Fibroblast of lung (primary cell): Measurements from ENCODE around the gene IRGC. TPM values are rescaled to one million over a fixed set of nuclear protein-coding genes. Genes with fewer than 3 reads are reported as not detected.

Experiments
- DNase-seq, 2 donors: peaks; one replicate each; pipeline versions ENCODE4 v3.0.0 to v3.0.0-alpha.2; 2010; ENCODE audit warnings: low read depth in 2 of 2
- H2AFZ ChIP-seq: 2 replicates; pipeline ENCODE4 v1.5.1; 2012; ENCODE audit warnings: low read length, control low read depth, inconsistent platforms
- H3K27ac ChIP-seq: 2 replicates; pipeline ENCODE4 v1.5.1; 2011; ENCODE audit warnings: low read length, control low read depth; ENCODE audit not compliant: insufficient read depth
- H3K27me3 ChIP-seq: 2 replicates; pipeline ENCODE4 v1.5.1; 2011; ENCODE audit warnings: mild to moderate bottlenecking, low read length; ENCODE audit not compliant: control insufficient read depth, insufficient read depth
- H3K36me3 ChIP-seq: 2 replicates; pipeline ENCODE4 v1.5.1; 2011; ENCODE audit warnings: low read length; ENCODE audit not compliant: control insufficient read depth, insufficient read depth
- H3K4me1 ChIP-seq: 2 replicates; pipeline ENCODE4 v1.5.1; 2011; ENCODE audit warnings: low read length; ENCODE audit not compliant: control insufficient read depth, insufficient read depth; ENCODE audit errors: extremely low read depth
- H3K4me2 ChIP-seq: 2 replicates; pipeline ENCODE4 v1.5.1; 2011; ENCODE audit warnings: low read length, control low read depth; ENCODE audit not compliant: insufficient read depth; ENCODE audit errors: extremely low read depth
- H3K4me3 ChIP-seq, 4 experiments: fragments of 200-600 bp in 1 of 4; sonication (generic) in 1 of 4; replicated peaks in 1 of 4; 2 replicates each; pipeline ENCODE4 v1.5.1; 2011 to 2016; ENCODE audit warnings: low read length in 4 of 4, low read depth in 3 of 4, mild to moderate bottlenecking in 3 of 4, control low read depth in 2 of 4, inconsistent platforms in 1 of 4, mixed read lengths in 1 of 4; ENCODE audit not compliant: insufficient read depth in 1 of 4; ENCODE audit errors: control extremely low read depth in 1 of 4
- H3K79me2 ChIP-seq: 2 replicates; pipeline ENCODE4 v1.5.1; 2012; ENCODE audit warnings: mild to moderate bottlenecking, low read length, inconsistent platforms; ENCODE audit not compliant: control insufficient read depth, insufficient read depth
- H3K9ac ChIP-seq: 2 replicates; pipeline ENCODE4 v1.5.1; 2011; ENCODE audit warnings: mild to moderate bottlenecking, low read length, control low read depth; ENCODE audit not compliant: insufficient read depth
- H3K9me3 ChIP-seq: 2 replicates; pipeline ENCODE4 v1.5.1; 2012; ENCODE audit warnings: low read depth, low read length; ENCODE audit not compliant: control insufficient read depth, insufficient read depth
- H4K20me1 ChIP-seq: 2 replicates; pipeline ENCODE4 v1.5.1; 2011; ENCODE audit warnings: low read length; ENCODE audit not compliant: control insufficient read depth, insufficient read depth; ENCODE audit errors: extremely low read depth
- CTCF ChIP-seq, 2 donors: IDR thresholded peaks in 1 of 2; conservative IDR thresholded peaks in 1 of 2; 1 replicate in 1 of 2; 2 replicates in 1 of 2; pipeline ENCODE4 v1.5.1; 2011 to 2012; ENCODE audit warnings: low read length in 2 of 2, control low read depth in 1 of 2, inconsistent platforms in 1 of 2, low read depth in 1 of 2, mild to moderate bottlenecking in 1 of 2
- EZH2 ChIP-seq: IDR thresholded peaks from 2 replicates; pipeline ENCODE4 v1.5.1; 2012; ENCODE audit warnings: low read length, control low read depth, mild to moderate bottlenecking; ENCODE audit errors: missing control alignments
- polyA plus RNA-seq, 2 donors: library from polyadenylated mRNA; depleted of rRNA in 1 of 2; stranded (reverse) in 1 of 2; unstranded in 1 of 2; fragments of >200 nt; gene quantifications; 2 replicates each; pipeline ENCODE4 v1.2.1, GENCODE V29; 2011 to 2012; ENCODE audit warnings: missing spikeins in 1 of 2
- total RNA-seq: library from RNA; depleted of rRNA; stranded (reverse); fragments of >200 nt; gene quantifications from 2 replicates; pipeline ENCODE4 v1.2.1, GENCODE V29; 2014

Gene IRGC
- total and polyA plus RNA-seq, 2 donors (not counting 1 experiment from before 2014, with no cell fraction given) = not detected

- Histone ChIP-seq H3K4me1 (peaks cover 25% of the 10 kb centered on the region), H4K20me1 (no peaks in the 10 kb centered on the region), H3K4me2 (no peak overlapping the region), H3K27ac (no peak overlapping the region), H3K4me3 (no peak overlapping the region), H3K9ac (no peak overlapping the region), H3K79me2 (peaks cover 23% of the 10 kb centered on the region), H3K36me3 (peaks cover 21% of the 10 kb centered on the region), H3K27me3 (no peaks in the 10 kb centered on the region), H2AFZ (no peak overlapping the region), H3K9me3 (no peaks in the 10 kb centered on the region)
- DNase-seq = peak in 1 of 2 donors; percentile 81
- TF ChIP-seq CTCF (conservative IDR thresholded peaks at IDR 0.05 in 1 of 2, IDR thresholded peaks at IDR 0.05 in 1 of 2; ENCODE audit: low read depth in 1 of 2, low read length in 2 of 2) = no peak
- no peak for TF ChIP-seq EZH2
Observed at GRCh38 chr19:43751466-43752220, 35.8 kb downstream of the IRGC start.

- Histone ChIP-seq H3K27ac (no peak overlapping the region), H3K36me3 (peaks cover 16% of the 10 kb centered on the region), H3K9me3 (no peaks in the 10 kb centered on the region), H3K27me3 (no peaks in the 10 kb centered on the region), H3K9ac (no peak overlapping the region), H3K4me3 (peak overlapping the region in 1 of 4 experiments; percentile 82), H4K20me1 (no peaks in the 10 kb centered on the region), H3K4me2 (peak overlapping the region; percentile 6), H2AFZ (no peak overlapping the region), H3K79me2 (peaks cover 23% of the 10 kb centered on the region), H3K4me1 (peaks cover 25% of the 10 kb centered on the region)
- TF ChIP-seq EZH2 = no peak
- no peak for TF ChIP-seq CTCF (conservative IDR thresholded peaks at IDR 0.05 in 1 of 2, IDR thresholded peaks at IDR 0.05 in 1 of 2; ENCODE audit: low read depth in 1 of 2, low read length in 2 of 2)
- DNase-seq = no peak
Observed at GRCh38 chr19:43752287-43752875, 36.5 kb downstream of the IRGC start.

GRCh38 chr19:43754253-43754502 lies 38.3 kb downstream of the IRGC start:
- H3K36me3 ChIP-seq = peaks cover 7% of the 10 kb centered on the region
- peaks cover 34% of the 10 kb centered on the region for H3K4me1 ChIP-seq
- TF ChIP-seq EZH2 (no peak), CTCF (conservative IDR thresholded peaks at IDR 0.05 in 1 of 2, IDR thresholded peaks at IDR 0.05 in 1 of 2; ENCODE audit: low read depth in 1 of 2, low read length in 2 of 2) (no peak)

More at GRCh38 chr19:43754253-43754502, 38.3 kb downstream of the IRGC start:
- Histone ChIP-seq H3K9me3 (no peaks in the 10 kb centered on the region), H3K4me2 (peak overlapping the region; percentile 95), H3K9ac (peak overlapping the region; percentile 99), H3K27me3 (no peaks in the 10 kb centered on the region), H2AFZ (peak overlapping the region; percentile 63), H4K20me1 (no peaks in the 10 kb centered on the region), H3K27ac (peak overlapping the region; percentile 99), H3K4me3 (peak overlapping the region; percentile 82 to 93 (median 90)), H3K79me2 (peaks cover 23% of the 10 kb centered on the region)
- no peak for DNase-seq
